Tibial nerve (tissue), 4 donors: Measurements from ENCODE around the gene MAGI2.

Experiments used
- EP300 ChIP-seq, 2 donors: sonication (generic); formaldehyde crosslinking; IDR thresholded peaks; one replicate each; pipeline ENCODE4 v1.6.1; 2017; ENCODE audit warnings: antibody characterized with exemption in 2 of 2, mild to moderate bottlenecking in 1 of 2
- POLR2A ChIP-seq, 2 donors: fragments of 450-650 bp; IDR thresholded peaks; one replicate each; pipeline ENCODE4 v1.6.1; 2017; ENCODE audit warnings: antibody characterized with exemption in 2 of 2, mild to moderate bottlenecking in 2 of 2, moderate library complexity in 2 of 2
- TF ChIP-seq, protein P1 (sequence below), 5 experiments: fragments of 200-600 bp in 3 of 5; fragments of 450-650 bp in 2 of 5; sonication (generic) in 3 of 5; IDR thresholded peaks; one replicate each; pipeline ENCODE4 v1.5.1; 2016 to 2019; ENCODE audit warnings: antibody characterized with exemption in 5 of 5, mild to moderate bottlenecking in 3 of 5, moderate library complexity in 2 of 5

DNA sequence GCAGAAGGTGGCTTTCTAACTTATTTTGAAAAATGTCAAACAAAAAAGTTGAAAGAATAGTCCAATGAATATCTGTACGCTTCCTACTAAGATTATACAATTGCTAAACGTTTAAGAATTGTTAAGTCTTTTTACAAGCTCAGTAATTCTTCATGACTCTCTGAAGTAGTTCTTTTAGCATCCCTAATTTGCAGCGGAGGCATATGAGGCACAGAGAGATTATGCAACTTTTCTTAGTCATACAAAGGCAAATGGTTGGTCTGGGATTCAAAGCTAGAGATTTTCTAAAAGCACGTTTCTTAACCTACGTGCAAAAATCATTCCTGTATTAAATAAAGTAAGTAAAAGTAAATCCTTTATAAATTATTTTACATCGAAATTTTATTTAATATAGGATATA is 254.2 kb downstream of the MAGI2 start:
- TF ChIP-seq, protein P1, sequence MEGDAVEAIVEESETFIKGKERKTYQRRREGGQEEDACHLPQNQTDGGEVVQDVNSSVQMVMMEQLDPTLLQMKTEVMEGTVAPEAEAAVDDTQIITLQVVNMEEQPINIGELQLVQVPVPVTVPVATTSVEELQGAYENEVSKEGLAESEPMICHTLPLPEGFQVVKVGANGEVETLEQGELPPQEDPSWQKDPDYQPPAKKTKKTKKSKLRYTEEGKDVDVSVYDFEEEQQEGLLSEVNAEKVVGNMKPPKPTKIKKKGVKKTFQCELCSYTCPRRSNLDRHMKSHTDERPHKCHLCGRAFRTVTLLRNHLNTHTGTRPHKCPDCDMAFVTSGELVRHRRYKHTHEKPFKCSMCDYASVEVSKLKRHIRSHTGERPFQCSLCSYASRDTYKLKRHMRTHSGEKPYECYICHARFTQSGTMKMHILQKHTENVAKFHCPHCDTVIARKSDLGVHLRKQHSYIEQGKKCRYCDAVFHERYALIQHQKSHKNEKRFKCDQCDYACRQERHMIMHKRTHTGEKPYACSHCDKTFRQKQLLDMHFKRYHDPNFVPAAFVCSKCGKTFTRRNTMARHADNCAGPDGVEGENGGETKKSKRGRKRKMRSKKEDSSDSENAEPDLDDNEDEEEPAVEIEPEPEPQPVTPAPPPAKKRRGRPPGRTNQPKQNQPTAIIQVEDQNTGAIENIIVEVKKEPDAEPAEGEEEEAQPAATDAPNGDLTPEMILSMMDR (IDR thresholded peaks at IDR 0.05) = no peak
- no peak for TF ChIP-seq POLR2A (IDR thresholded peaks at IDR 0.05)
- TF ChIP-seq EP300 (IDR thresholded peaks at IDR 0.05) = no peak
